ENCODE results near the gene SH3D19.

Gene SH3D19

DNA sequence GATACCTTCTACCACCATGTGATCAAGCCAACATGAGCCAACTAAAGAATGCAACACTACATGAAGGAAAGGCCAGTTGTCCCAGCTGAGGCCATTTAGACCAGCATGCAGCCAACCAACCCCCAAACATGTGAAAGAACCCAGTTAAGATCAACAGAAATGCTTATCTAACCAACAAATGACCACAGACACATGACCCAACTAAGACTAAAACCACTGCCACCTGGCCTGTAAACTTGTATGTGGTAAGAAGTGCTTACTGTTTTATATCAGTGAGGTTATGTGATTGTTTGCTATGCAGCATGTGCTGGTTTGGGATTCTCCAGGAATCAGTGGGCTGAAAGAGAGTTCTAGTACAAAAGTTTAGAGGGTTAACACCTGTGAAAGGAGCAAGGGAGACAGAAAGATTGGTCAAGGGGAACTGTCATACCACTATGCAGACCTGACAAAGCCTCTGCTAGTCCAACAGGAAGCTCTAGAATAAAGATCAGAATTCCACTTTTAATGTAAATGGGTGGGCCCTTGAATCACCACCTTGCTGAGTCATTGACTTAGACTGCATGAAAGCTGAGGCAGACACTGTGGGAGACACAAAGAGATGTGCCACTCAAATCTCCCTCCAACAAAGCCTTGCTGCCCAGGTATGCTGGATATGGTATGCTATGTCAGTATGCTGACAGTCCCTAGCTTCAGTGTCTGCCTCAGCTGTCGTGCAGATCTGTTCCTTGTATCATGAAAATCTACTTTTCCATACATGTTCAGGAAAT, 6.1 kb upstream of the SH3D19 start:
- Histone ChIP-seq H3K4me1 (ENCODE audit: low read length) (no peaks in the 10 kb centered on the region), H3K9me3 (ENCODE audit: insufficient read depth, low read length) (no peaks in the 10 kb centered on the region), H3K79me2 (ENCODE audit: low read length) (no peaks in the 10 kb centered on the region), H4K20me1 (ENCODE audit: insufficient read depth, low read length) (no peaks in the 10 kb centered on the region), H3K9ac (ENCODE audit: low read length) (no peak overlapping the region), H3K4me3 (ENCODE audit: low read length) (no peak overlapping the region), H2AFZ (ENCODE audit: low read depth, low read length) (no peak overlapping the region), H3K27me3 (ENCODE audit: low read depth, low read length) (no peaks in the 10 kb centered on the region), H3K36me3 (replicated peaks; ENCODE audit: low read depth, low read length) (no peaks in the 10 kb centered on the region), H3K27ac (ENCODE audit: low read length) (no peak overlapping the region), H3K4me2 (ENCODE audit: low read length) (no peak overlapping the region)
- TF ChIP-seq, protein P1, sequence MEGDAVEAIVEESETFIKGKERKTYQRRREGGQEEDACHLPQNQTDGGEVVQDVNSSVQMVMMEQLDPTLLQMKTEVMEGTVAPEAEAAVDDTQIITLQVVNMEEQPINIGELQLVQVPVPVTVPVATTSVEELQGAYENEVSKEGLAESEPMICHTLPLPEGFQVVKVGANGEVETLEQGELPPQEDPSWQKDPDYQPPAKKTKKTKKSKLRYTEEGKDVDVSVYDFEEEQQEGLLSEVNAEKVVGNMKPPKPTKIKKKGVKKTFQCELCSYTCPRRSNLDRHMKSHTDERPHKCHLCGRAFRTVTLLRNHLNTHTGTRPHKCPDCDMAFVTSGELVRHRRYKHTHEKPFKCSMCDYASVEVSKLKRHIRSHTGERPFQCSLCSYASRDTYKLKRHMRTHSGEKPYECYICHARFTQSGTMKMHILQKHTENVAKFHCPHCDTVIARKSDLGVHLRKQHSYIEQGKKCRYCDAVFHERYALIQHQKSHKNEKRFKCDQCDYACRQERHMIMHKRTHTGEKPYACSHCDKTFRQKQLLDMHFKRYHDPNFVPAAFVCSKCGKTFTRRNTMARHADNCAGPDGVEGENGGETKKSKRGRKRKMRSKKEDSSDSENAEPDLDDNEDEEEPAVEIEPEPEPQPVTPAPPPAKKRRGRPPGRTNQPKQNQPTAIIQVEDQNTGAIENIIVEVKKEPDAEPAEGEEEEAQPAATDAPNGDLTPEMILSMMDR (IDR thresholded peaks at IDR 0.05; ENCODE audit: low read depth, low read length), result no peak
- TF ChIP-seq EZH2phosphoT487 (IDR thresholded peaks at IDR 0.05; ENCODE audit: low read depth), result no peak

DNA sequence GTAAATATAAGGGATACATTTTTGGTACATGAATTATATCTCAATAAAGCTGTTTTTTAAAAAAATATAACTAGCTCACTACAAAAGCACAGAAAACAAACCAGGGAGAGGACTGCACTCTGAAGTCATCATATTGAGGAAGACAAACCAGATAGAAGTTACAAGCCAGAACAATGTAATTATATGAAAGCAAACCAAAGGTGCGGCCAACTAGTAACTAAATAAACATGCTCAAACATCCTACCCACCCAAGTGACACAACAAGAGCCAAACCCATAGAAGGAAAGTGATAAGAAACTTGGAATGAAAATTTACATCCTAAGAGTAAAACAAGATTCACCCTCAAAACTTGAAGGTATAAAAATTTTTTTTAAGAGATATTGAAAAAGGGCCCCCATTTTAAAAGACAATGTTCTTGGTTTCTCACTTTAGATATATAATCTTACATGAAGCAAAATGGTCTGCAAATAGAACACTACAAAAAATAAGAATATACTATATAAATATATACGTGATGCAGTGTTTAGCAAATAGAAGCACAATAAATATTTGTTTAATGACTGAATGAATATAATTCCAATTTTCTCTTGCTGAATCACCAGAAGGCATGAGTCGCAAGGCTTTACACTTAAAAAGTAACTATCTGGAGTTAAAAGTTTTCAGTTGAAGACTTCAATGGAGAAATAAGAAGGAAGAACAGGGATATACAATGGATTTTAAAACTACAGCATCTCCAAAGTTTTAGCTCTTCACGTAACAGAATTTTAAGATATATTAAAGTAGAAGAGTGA, 4.0 kb upstream of the SH3D19 start:
- Histone ChIP-seq H3K4me2 (ENCODE audit: low read length) (no peak overlapping the region), H4K20me1 (ENCODE audit: insufficient read depth, low read length) (no peaks in the 10 kb centered on the region), H3K36me3 (replicated peaks; ENCODE audit: low read depth, low read length) (no peaks in the 10 kb centered on the region), H3K27me3 (ENCODE audit: low read depth, low read length) (no peaks in the 10 kb centered on the region), H3K4me1 (ENCODE audit: low read length) (no peaks in the 10 kb centered on the region), H3K4me3 (ENCODE audit: low read length) (no peak overlapping the region), H3K9me3 (ENCODE audit: insufficient read depth, low read length) (no peaks in the 10 kb centered on the region), H3K27ac (ENCODE audit: low read length) (no peak overlapping the region), H2AFZ (ENCODE audit: low read depth, low read length) (no peak overlapping the region), H3K79me2 (ENCODE audit: low read length) (no peaks in the 10 kb centered on the region), H3K9ac (ENCODE audit: low read length) (no peak overlapping the region)
- TF ChIP-seq EZH2phosphoT487 (IDR thresholded peaks at IDR 0.05; ENCODE audit: low read depth), result no peak
- TF ChIP-seq, protein P1 (IDR thresholded peaks at IDR 0.05; ENCODE audit: low read depth, low read length), result no peak

DNA sequence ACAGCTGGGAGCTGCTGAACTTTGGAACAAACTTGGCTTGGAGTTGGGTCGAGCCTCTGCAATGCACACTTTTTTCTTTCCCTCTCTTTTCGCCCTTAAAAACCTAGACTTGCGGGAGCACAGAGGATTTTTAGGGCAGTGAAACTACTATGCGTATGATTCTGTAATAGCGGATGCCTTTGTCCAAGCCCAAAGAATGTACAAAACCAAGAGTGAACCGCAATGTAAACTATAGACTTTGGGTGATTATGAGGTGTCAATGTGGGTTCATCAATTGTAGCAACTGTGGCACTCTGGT, 493 bp upstream of the SH3D19 start:
- no peak overlapping the region for H3K9ac ChIP-seq (ENCODE audit: low read length)
- no peak overlapping the region for H3K27ac ChIP-seq (ENCODE audit: low read length)
- no peaks in the 10 kb centered on the region for H3K36me3 ChIP-seq (replicated peaks; ENCODE audit: low read depth, low read length)
- no peak overlapping the region for H3K4me2 ChIP-seq (ENCODE audit: low read length)
- no peaks in the 10 kb centered on the region for H3K27me3 ChIP-seq (ENCODE audit: low read depth, low read length)
- TF ChIP-seq, protein P1 (IDR thresholded peaks at IDR 0.05; ENCODE audit: low read depth, low read length), result no peak
- no peak for TF ChIP-seq EZH2phosphoT487 (IDR thresholded peaks at IDR 0.05; ENCODE audit: low read depth)
- no peaks in the 10 kb centered on the region for H3K4me1 ChIP-seq (ENCODE audit: low read length)
- H3K4me3 ChIP-seq (ENCODE audit: low read length), result no peak overlapping the region
- H3K9me3 ChIP-seq (ENCODE audit: insufficient read depth, low read length), result no peaks in the 10 kb centered on the region
- H4K20me1 ChIP-seq (ENCODE audit: insufficient read depth, low read length), result no peaks in the 10 kb centered on the region
- no peak overlapping the region for H2AFZ ChIP-seq (ENCODE audit: low read depth, low read length)
- no peaks in the 10 kb centered on the region for H3K79me2 ChIP-seq (ENCODE audit: low read length)

DNA sequence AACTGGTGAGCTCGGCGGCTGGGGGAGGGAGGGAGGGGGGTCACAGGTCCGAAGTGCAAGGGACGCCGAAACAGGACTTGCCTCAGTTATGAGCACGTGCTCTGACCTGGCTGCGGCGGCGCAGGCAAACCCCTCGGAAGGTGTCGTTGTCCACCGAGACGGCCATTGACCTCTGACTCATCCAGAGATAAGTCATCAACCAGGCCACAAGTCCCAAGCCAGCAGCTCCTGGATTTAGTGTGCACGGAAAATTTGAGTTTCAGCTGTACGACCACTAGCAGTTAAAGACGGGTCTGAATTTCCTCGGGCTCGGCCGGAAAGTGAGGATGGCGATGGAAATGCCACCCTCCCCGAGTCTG, 674 bp downstream of the SH3D19 start:
- Histone ChIP-seq H2AFZ (ENCODE audit: low read depth, low read length) (no peak overlapping the region), H3K9ac (ENCODE audit: low read length) (no peak overlapping the region), H3K27ac (ENCODE audit: low read length) (no peak overlapping the region), H3K79me2 (ENCODE audit: low read length) (no peaks in the 10 kb centered on the region), H4K20me1 (ENCODE audit: insufficient read depth, low read length) (no peaks in the 10 kb centered on the region), H3K36me3 (replicated peaks; ENCODE audit: low read depth, low read length) (no peaks in the 10 kb centered on the region), H3K4me3 (ENCODE audit: low read length) (no peak overlapping the region), H3K4me2 (ENCODE audit: low read length) (no peak overlapping the region), H3K9me3 (ENCODE audit: insufficient read depth, low read length) (no peaks in the 10 kb centered on the region), H3K4me1 (ENCODE audit: low read length) (no peaks in the 10 kb centered on the region), H3K27me3 (ENCODE audit: low read depth, low read length) (no peaks in the 10 kb centered on the region)
- TF ChIP-seq, protein P1 (IDR thresholded peaks at IDR 0.05; ENCODE audit: low read depth, low read length), result no peak

Measured in OCI-LY3 (cell line).